Activated CD8-positive, alpha-beta T cell treated with anti-CD3 and anti-CD28 coated beads, Interleukin-2, amount 10 ng/mL, durations not matched to agents 7 days and 5 days (primary cell): ENCODE data around the gene RBM10. TPM values are rescaled to one million over a fixed set of nuclear protein-coding genes. Genes with fewer than 3 reads are reported as not detected.

Experiments
- ATAC-seq: fragments of 150-1000 bp; cut with Tn5 transposase; one replicate; pipeline ENCODE4 v1.10.0; 2021; ENCODE audit warnings: moderate library complexity
- CTCF ChIA-PET: fragments of 350-600 bp; sonication (Branson Sonifier 250); formaldehyde crosslinking; loops from one replicate; lab custom pipeline; 2021; ENCODE audit warnings: antibody characterized with exemption; lab: Charles Lee
- POLR2A ChIA-PET: fragments of 350-600 bp; sonication (Branson Sonifier 250); formaldehyde crosslinking; loops from one replicate; lab custom pipeline; 2021; ENCODE audit warnings: antibody characterized with exemption; lab: Charles Lee
- DNase-seq: peaks from one replicate; pipeline ENCODE4 v3.0.0-alpha.2; 2020
- H3K27ac Mint-ChIP-seq: one replicate; pipeline ENCODE4 v1.8.0; 2021; ENCODE audit warnings: mild to moderate bottlenecking, mixed read lengths
- H3K27me3 Mint-ChIP-seq: one replicate; pipeline ENCODE4 v1.8.0; 2021; ENCODE audit warnings: low read depth, mixed read lengths
- H3K36me3 Mint-ChIP-seq: one replicate; pipeline ENCODE4 v1.8.0; 2021; ENCODE audit warnings: low read depth, mixed read lengths
- H3K4me1 Mint-ChIP-seq: one replicate; pipeline ENCODE4 v1.8.0; 2021; ENCODE audit warnings: low read depth, mixed read lengths
- H3K4me3 Mint-ChIP-seq: one replicate; pipeline ENCODE4 v1.8.0; 2021; ENCODE audit warnings: mild to moderate bottlenecking, mixed read lengths
- H3K9me3 Mint-ChIP-seq: one replicate; pipeline ENCODE4 v1.8.0; 2022; ENCODE audit warnings: mixed read lengths; ENCODE audit not compliant: insufficient read depth
- total RNA-seq, 2 experiments: library from RNA; stranded (reverse); gene quantifications; one replicate each; pipeline ENCODE4 v1.2.3, GENCODE V29; 2021

The RBM10 gene
- total RNA-seq, 2 experiments from 2014 or later: 62.2 to 64.1 TPM

DNA sequence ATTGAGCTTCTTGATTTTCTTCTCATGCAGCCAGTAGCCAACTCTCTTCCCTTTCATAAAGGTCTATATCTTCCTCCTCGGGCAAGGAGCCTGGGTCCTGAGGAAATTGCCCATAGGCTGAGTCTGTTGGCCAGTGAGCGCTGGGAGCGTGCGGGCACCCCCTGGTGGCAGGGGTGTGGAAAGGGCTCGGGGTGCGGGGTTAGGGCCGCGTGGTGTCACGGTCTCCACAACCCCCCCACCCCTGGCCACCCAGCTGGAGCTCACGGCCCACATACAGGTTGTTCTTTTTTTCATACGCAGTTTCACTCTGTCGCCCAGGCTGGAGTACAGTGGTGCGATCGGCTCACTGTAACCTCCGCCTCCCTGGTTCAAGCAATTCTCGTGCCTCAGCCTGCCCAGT lies 13.1 kb downstream of the RBM10 start:
- no peak overlapping the region for H3K4me3 Mint-ChIP-seq
- no peaks in the 10 kb centered on the region for H3K27me3 Mint-ChIP-seq
- peaks cover 35% of the 10 kb centered on the region for H3K36me3 Mint-ChIP-seq
- peaks cover 3% of the 10 kb centered on the region for H3K4me1 Mint-ChIP-seq
- no peak for ATAC-seq
- no peak overlapping the region for H3K27ac Mint-ChIP-seq
- POLR2A ChIA-PET: interaction anchor here (0.8 kb wide), 1 partner anchor 13 kb away, joined by 3 read pairs; the partner anchor contains the start of genes NDUFB11 and RBM10
- DNase-seq: no peak
- H3K9me3 Mint-ChIP-seq: no peaks in the 10 kb centered on the region
- CTCF ChIA-PET: no interaction called here

- DNase-seq (no peak), ATAC-seq (no peak)
- CTCF ChIA-PET: interaction anchor here (0.7 kb wide), 1 partner anchor 472 kb away, joined by 3 read pairs; no protein-coding TSS in a partner anchor
- peaks cover 3% of the 10 kb centered on the region for H3K4me1 Mint-ChIP-seq
- H3K27ac Mint-ChIP-seq: no peak overlapping the region
- peaks cover 36% of the 10 kb centered on the region for H3K36me3 Mint-ChIP-seq
- no peak overlapping the region for H3K4me3 Mint-ChIP-seq
- no peaks in the 10 kb centered on the region for H3K9me3 Mint-ChIP-seq
- H3K27me3 Mint-ChIP-seq: no peaks in the 10 kb centered on the region
- POLR2A ChIA-PET: interaction anchor here (0.8 kb wide), 1 partner anchor 14 kb away, joined by 3 read pairs; the partner anchor contains the start of genes NDUFB11 and RBM10
Measured at GRCh38 chrX:47158781-47159180, 13.8 kb downstream of the RBM10 start.

DNA sequence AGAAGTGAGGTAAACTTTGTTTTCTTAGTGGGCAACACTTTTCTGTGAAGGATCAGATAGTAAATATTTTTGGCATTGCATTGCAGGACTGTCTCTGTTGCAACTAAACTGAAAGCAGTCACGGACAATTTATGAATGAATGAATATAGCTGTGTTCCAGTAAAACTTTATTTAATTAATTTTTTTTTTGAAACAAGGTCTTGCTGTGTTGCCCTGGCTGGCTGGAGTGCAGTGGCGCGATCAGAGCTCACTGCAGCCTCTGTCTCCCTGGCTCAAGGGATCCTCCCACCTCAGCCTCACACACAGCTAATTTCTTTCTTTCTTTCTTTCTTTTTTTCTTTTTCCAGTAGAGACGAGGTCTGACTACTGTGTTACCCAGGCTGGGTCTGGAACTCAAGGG lies 15.8 kb downstream of the RBM10 start:
- Mint-ChIP-seq H3K4me3 (no peak overlapping the region), H3K27ac (no peak overlapping the region), H3K36me3 (peaks cover 43% of the 10 kb centered on the region), H3K9me3 (no peaks in the 10 kb centered on the region), H3K27me3 (no peaks in the 10 kb centered on the region), H3K4me1 (peaks cover 3% of the 10 kb centered on the region)
- no peak for ATAC-seq
- POLR2A ChIA-PET: no interaction called here
- DNase-seq: no peak
- CTCF ChIA-PET: no interaction called here

DNA sequence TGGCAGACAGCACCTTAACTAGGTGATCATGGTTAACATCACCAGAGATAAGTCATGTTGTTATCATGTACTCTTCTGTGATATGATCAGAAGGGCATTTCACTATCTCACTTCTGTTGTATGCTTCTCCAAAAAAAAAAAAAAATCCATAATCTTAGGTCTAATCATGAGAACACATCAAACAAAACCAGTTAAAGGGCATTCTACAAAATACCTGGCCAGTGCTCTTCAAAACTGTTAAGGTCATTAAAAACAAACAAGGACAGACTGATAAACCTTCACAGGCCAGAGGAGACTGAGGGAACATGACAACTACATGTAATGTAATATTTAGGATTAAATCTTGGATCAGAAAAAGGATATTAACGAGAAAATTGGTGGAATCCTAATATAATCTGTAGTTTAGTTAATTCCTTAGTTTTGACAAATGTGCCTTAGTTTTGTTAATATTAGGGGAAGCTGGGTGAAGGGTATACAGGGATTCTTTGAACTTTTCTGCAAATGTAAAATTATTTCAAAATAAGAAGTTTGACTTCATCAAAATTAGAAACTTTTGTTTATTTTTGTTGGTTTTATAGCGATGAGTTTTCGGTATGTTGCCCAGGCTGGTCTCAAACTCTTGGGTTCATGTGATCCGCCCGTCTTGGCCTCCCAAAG lies 18.0 kb downstream of the RBM10 start:
- DNase-seq: no peak
- Mint-ChIP-seq H3K27ac (no peak overlapping the region), H3K36me3 (peaks cover 26% of the 10 kb centered on the region), H3K4me1 (no peaks in the 10 kb centered on the region), H3K9me3 (no peaks in the 10 kb centered on the region), H3K27me3 (no peaks in the 10 kb centered on the region), H3K4me3 (no peak overlapping the region)
- no peak for ATAC-seq
- POLR2A ChIA-PET: no interaction called here
- CTCF ChIA-PET: no interaction called here

DNA sequence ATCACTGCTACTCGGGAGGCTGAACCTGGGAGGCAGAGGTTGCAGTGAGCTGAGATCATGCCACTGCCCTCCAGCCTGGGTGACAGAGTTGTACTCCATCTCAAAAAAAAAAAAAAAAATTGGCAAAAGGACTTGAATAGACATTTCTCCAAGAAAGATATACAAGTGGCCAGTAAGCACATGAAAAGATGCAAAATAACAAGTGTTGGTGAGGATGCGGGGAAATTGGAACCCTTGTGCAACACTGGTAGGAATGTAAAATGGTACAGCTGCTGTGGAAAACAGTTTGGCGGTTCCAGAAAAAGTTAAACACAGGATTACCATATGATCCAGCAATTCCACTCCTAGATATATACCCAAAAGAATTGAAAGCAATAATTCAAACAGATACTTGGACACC lies 19.4 kb downstream of the RBM10 start:
- ChIA-PET POLR2A (no interaction called here), CTCF (no interaction called here)
- H3K4me3 Mint-ChIP-seq: no peak overlapping the region
- DNase-seq: no peak
- no peaks in the 10 kb centered on the region for H3K4me1 Mint-ChIP-seq
- H3K27ac Mint-ChIP-seq: no peak overlapping the region
- peaks cover 23% of the 10 kb centered on the region for H3K36me3 Mint-ChIP-seq
- H3K27me3 Mint-ChIP-seq: no peaks in the 10 kb centered on the region
- ATAC-seq: no peak
- H3K9me3 Mint-ChIP-seq: no peaks in the 10 kb centered on the region

DNA sequence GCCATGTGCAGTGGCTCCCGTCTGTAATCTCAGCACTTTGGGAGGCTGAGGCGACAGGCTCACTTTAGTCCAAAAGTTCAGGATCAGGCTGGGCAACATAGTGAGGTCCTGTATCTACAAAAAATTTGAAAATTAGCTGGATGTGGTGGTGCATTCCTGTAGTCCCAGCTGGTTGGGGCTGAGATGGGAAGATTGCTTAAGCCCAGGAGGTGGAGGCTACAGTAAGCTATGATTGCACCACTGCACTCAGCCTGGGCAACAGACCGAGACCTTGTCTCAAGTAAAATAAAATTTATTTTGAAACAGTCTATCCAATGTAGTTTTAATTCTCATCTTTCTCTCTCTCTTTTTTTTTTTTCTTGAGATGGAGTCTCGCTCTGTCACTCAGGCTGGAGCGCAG lies 21.1 kb downstream of the RBM10 start:
- H3K36me3 Mint-ChIP-seq: peaks cover 19% of the 10 kb centered on the region
- no peak for ATAC-seq
- no peaks in the 10 kb centered on the region for H3K4me1 Mint-ChIP-seq
- ChIA-PET CTCF (no interaction called here), POLR2A (no interaction called here)
- no peak overlapping the region for H3K4me3 Mint-ChIP-seq
- DNase-seq: no peak
- no peaks in the 10 kb centered on the region for H3K9me3 Mint-ChIP-seq
- H3K27me3 Mint-ChIP-seq: no peaks in the 10 kb centered on the region
- H3K27ac Mint-ChIP-seq: no peak overlapping the region

DNA sequence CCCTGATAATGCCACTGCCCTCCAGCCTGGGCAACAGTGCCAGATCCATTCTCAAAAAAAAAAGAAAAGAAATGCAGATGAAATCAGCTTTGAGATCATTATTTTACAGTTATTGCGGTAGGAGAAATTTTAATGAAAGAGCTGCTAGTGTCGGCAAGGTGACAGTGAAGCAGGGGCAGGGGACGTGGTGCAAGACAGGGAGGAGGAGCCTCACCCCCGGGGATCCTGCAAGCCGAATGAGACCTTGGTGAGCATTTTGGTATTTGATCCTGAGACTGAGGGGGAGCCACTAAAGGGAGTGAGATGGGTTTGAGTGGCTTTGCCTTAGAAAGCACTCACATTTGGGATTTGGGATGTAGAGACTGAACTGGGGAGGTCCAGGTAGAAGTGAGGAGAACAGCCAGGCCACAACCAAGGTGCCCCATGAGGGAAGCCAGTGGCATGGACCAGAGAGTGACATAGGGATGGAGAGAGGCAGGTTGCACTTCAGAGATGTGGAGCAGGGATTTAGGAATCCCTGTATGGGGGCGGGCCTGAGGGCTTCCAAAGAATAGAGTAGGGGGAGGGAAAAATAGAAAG lies 23.6 kb downstream of the RBM10 start:
- ATAC-seq (no peak), DNase-seq (no peak)
- no peaks in the 10 kb centered on the region for H3K4me1 Mint-ChIP-seq
- CTCF ChIA-PET: interaction anchor here (1.2 kb wide), 1 partner anchor 24 kb away, joined by 3 read pairs; the partner anchor contains the start of genes NDUFB11 and RBM10
- no peak overlapping the region for H3K27ac Mint-ChIP-seq
- H3K27me3 Mint-ChIP-seq: no peaks in the 10 kb centered on the region
- H3K36me3 Mint-ChIP-seq: peaks cover 22% of the 10 kb centered on the region
- no peaks in the 10 kb centered on the region for H3K9me3 Mint-ChIP-seq
- no peak overlapping the region for H3K4me3 Mint-ChIP-seq
- POLR2A ChIA-PET: no interaction called here

DNA sequence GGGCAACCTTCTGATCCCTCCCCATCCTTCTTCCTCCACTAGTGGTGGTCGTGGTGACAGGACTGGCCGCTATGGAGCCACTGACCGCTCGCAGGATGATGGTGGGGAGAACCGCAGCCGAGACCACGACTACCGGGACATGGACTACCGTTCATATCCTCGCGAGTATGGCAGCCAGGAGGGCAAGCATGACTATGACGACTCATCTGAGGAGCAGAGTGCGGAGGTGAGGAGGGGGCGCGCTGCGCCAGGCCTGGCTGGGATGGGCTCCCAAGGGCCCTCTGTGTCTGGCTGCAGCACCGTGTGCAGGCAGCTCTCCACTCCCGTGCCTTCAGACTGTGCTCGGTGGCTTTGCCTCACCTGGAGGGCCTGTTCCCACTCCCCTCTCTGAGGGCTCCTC lies 24.3 kb downstream of the RBM10 start:
- Mint-ChIP-seq H3K4me3 (no peak overlapping the region), H3K4me1 (no peaks in the 10 kb centered on the region), H3K9me3 (no peaks in the 10 kb centered on the region), H3K27me3 (no peaks in the 10 kb centered on the region), H3K27ac (no peak overlapping the region), H3K36me3 (peaks cover 22% of the 10 kb centered on the region)
- ChIA-PET CTCF (no interaction called here), POLR2A (interaction anchor here (0.6 kb wide), 1 partner anchor 59 kb away, joined by 3 read pairs; no protein-coding TSS in a partner anchor)
- DNase-seq: no peak
- ATAC-seq: no peak

DNA sequence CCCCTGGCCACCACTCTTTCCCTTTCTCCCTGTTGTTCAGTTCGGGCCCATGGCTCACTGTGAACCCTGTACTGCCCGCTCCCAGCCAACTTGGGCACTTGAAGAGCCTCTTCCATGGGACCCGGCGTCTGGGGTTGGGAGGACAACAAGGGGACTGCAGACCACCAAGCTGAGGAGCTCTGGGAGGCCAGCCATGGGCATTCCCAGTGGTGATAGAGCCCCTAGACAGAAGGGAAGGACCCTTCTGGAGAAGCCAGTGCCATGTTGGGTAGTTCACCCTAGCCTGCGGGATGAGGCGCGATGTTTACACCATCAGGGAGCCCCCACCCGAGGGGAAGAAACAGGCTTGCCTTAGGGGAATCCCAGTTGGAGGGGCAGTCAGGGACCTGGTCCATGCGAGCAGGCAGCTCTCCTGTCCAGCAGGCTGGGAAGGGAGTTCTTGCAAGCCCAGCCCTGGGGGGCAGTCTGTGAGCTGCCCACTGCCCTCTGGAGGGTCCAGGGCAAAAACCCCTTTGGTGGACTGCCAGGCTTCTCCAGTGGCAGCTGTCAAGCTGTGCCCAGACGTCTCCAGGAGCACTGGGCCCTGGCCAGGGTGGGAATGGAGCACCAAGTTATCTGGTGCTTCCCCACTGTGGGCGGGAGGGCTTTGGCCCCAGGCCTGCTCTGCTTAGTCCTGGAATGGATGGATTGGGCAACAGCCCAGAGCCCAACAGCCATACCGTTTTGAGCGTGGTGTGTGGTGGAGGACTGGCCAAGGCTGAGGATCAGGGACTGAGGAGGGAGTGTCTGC lies 24.9 kb downstream of the RBM10 start:
- Mint-ChIP-seq H3K9me3 (no peaks in the 10 kb centered on the region), H3K27me3 (no peaks in the 10 kb centered on the region), H3K4me1 (no peaks in the 10 kb centered on the region), H3K27ac (no peak overlapping the region), H3K36me3 (peaks cover 16% of the 10 kb centered on the region), H3K4me3 (no peak overlapping the region)
- POLR2A ChIA-PET: no interaction called here
- DNase-seq (no peak), ATAC-seq (no peak)
- CTCF ChIA-PET: no interaction called here

GRCh38 chrX:47170861-47171692 lies 26.1 kb downstream of the RBM10 start:
- ChIA-PET CTCF (no interaction called here), POLR2A (no interaction called here)
- Mint-ChIP-seq H3K27ac (no peak overlapping the region), H3K4me3 (no peak overlapping the region), H3K36me3 (peaks cover 17% of the 10 kb centered on the region), H3K27me3 (no peaks in the 10 kb centered on the region), H3K4me1 (no peaks in the 10 kb centered on the region), H3K9me3 (no peaks in the 10 kb centered on the region)
- ATAC-seq (no peak), DNase-seq (no peak)

DNA sequence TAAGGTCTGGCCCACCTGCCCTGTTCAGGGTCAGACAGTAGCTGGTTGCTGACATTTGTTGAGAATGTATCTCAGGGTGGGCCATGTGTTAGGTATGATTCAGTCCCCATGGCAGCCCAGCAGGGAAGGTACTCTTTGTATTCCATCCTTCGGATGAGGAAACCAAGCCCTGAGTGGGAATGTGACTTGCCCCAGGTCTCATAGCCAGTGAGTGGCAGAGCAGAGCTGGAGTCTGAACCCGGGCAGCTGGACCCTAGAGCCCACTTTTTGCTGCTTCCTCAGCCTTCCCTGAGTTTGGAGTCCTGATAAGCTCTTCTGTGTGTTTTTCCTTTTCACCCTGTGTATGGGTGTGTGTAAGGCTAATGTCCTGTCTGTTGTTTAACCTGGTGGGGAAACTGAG lies 27.0 kb downstream of the RBM10 start:
- ATAC-seq (no peak), DNase-seq (no peak)
- H3K36me3 Mint-ChIP-seq: peaks cover 23% of the 10 kb centered on the region
- ChIA-PET POLR2A (no interaction called here), CTCF (no interaction called here)
- no peak overlapping the region for H3K27ac Mint-ChIP-seq
- H3K4me3 Mint-ChIP-seq: no peak overlapping the region
- no peaks in the 10 kb centered on the region for H3K27me3 Mint-ChIP-seq
- no peaks in the 10 kb centered on the region for H3K9me3 Mint-ChIP-seq
- peaks cover 3% of the 10 kb centered on the region for H3K4me1 Mint-ChIP-seq
